ENCODE results near the gene RGL2. TPM values are rescaled to one million over a fixed set of nuclear protein-coding genes. Genes with fewer than 3 reads are reported as not detected.

The RGL2 gene
- total and polyA plus RNA-seq, 2 of the 13 experiments (the other 11 are each of a cell fraction or from before 2014, with no cell fraction given): 22.9 to 47.4 TPM

DNA sequence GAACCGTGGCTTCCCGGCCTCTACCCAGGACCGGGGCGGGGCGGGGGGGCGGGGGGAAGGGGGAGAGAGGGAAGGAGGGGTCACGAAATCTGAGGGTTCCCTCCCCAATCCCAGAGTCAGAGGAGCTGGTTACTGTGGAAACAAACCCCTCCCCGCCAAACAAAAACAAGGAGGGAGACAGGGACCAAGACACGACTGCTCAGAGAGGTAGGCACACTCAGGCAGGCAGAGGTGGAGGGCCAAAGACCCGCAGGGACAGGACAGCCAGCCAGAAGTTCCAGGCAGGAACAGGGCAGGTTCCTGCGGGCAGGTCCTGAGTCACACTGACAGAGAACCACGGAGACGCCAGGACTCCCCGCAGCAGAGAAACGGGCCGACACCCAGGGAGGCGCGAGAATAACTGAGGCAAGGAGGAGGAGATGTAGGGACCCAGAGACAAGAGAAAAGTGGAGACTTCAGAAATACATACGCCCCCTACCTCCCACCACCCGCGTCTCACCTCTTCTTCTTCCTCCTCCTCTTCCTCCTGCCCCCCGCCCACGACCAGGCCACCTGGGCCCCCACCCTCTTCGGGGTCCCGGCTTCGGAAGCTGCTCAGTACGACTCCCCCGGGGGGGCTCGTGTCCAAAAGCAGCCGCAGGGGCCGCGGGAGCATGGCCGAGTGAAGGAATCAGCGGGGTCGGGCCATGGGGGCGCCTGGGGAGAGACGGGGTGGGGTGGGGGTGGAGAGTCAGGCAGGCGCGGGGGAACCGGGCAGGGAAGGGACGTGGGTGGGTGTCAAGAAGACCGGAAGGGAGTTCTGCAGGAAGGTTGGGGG is 578 bp downstream of the RGL2 start:
- no peaks in the 10 kb centered on the region for H4K20me1 ChIP-seq (ENCODE audit: insufficient read depth, low read length)
- peak overlapping the region; percentile 92 for H3K4me2 ChIP-seq (ENCODE audit: low read depth, low read length)
- no peaks in the 10 kb centered on the region for H3K9me3 ChIP-seq (ENCODE audit: low read length)
- H2AFZ ChIP-seq (ENCODE audit: low read length): no peak overlapping the region
- in situ Hi-C loops (cut with HindIII; ENCODE audit: extremely low pct_ligation_motif_present, low pct_unique_long_range_greater_than_20kb) (loop anchor here (5.0 to 25.0 kb wide), 2 partner anchors 96 to 114 kb away; partner anchors contain the start of genes CUTA, HSD17B8, PHF1 and RXRB), intact Hi-C loops (cut with micrococcal nuclease; ENCODE audit: unreplicated experiment) (loop anchor here (1.0 kb wide), 1 partner anchor 9 kb away; the partner anchor contains the start of genes PFDN6 and WDR46)
- peak; percentile 56 for FAIRE-seq
- 2% methylated on average over 42 of the region's 42 CpGs for WGBS (ENCODE audit: low lambda C conversion rate)
- POLR2A ChIA-PET: interaction anchor here (1.1 to 4.1 kb wide), 16 partner anchors 9 to 326 kb away, joined by 3 to 57 read pairs (median 8); partner anchors contain the start of genes B3GALT4, HSD17B8, PFDN6 and RPS18
- CTCF ChIA-PET (ENCODE audit: low intra/inter-chr PET ratio, low total read pairs): interaction anchor here (1.2 to 3.3 kb wide), 3 partner anchors 9 to 93 kb away, joined by 3 to 52 read pairs (median 3); partner anchors contain the start of genes KIFC1, PFDN6 and WDR46
- ATAC-seq: peak; percentile 53
- peak; percentile 80 for DNase-seq (ENCODE audit: low spot score)
- H3K27ac ChIP-seq (ENCODE audit: extremely low read length, insufficient read depth, low read length): peak overlapping the region; percentile 93
- BruUV-seq (replicated peaks): no TSS peak
- peaks cover 27% of the 10 kb centered on the region for H3K4me1 ChIP-seq (ENCODE audit: insufficient read depth, low read length)
- peaks cover 5 to 10% of the 10 kb centered on the region in 2 experiments; a peak in 2 of 5 replicates for H3K36me3 ChIP-seq (replicated peaks in 1 of 2; ENCODE audit: control insufficient read depth in 1 of 2, insufficient read depth in 2 of 2, low read length in 2 of 2)
- H3K4me3 ChIP-seq (replicated peaks in 1 of 3; ENCODE audit: insufficient read depth in 1 of 3, low read depth in 2 of 3, low read length in 3 of 3): peak overlapping the region; percentile 75 to 88 (median 79)
- peak overlapping the region; percentile 92 for H3K9ac ChIP-seq (ENCODE audit: insufficient read depth, low read depth, low read length)
- H3K27me3 ChIP-seq (ENCODE audit: control insufficient read depth in 1 of 2, insufficient read depth in 2 of 2, low read length in 2 of 2): no peaks in the 10 kb centered on the region; a peak in 1 of 5 replicates
- H3K79me2 ChIP-seq (ENCODE audit: insufficient read depth, low read length): peaks cover 12% of the 10 kb centered on the region
- TF ChIP-seq SIX4 (CRISPR knock-in tag; IDR thresholded peaks at IDR 0.05) (no peak), MAX (IDR thresholded peaks at IDR 0.05) (no peak; the same call in 1 of the 2 replicates), AKAP8 (CRISPR knock-in tag; IDR thresholded peaks at IDR 0.05) (no peak), ZSCAN12 (CRISPR knock-in tag; IDR thresholded peaks at IDR 0.05) (no peak), NFE2L2 (IDR thresholded peaks at IDR 0.05; ENCODE audit: low read length) (no peak), BRCA1 (CRISPR knock-in tag; IDR thresholded peaks at IDR 0.05) (no peak), ZNF234 (CRISPR knock-in tag; conservative IDR thresholded peaks at IDR 0.05) (no peak), KLF9 (CRISPR knock-in tag; IDR thresholded peaks at IDR 0.05; ENCODE audit: low read depth) (no peak), MEIS2 (CRISPR knock-in tag; IDR thresholded peaks at IDR 0.05) (no peak), MED8 (CRISPR knock-in tag; IDR thresholded peaks at IDR 0.05; ENCODE audit: insufficient replicate concordance) (no peak), MEF2D (CRISPR knock-in tag; IDR thresholded peaks at IDR 0.05) (no peak)
- TF ChIP-seq, protein P1, sequence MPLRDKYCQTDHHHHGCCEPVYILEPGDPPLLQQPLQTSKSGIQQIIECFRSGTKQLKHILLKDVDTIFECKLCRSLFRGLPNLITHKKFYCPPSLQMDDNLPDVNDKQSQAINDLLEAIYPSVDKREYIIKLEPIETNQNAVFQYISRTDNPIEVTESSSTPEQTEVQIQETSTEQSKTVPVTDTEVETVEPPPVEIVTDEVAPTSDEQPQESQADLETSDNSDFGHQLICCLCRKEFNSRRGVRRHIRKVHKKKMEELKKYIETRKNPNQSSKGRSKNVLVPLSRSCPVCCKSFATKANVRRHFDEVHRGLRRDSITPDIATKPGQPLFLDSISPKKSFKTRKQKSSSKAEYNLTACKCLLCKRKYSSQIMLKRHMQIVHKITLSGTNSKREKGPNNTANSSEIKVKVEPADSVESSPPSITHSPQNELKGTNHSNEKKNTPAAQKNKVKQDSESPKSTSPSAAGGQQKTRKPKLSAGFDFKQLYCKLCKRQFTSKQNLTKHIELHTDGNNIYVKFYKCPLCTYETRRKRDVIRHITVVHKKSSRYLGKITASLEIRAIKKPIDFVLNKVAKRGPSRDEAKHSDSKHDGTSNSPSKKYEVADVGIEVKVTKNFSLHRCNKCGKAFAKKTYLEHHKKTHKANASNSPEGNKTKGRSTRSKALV (CRISPR knock-in tag; IDR thresholded peaks at IDR 0.05): no peak
- TF ChIP-seq, protein P2, sequence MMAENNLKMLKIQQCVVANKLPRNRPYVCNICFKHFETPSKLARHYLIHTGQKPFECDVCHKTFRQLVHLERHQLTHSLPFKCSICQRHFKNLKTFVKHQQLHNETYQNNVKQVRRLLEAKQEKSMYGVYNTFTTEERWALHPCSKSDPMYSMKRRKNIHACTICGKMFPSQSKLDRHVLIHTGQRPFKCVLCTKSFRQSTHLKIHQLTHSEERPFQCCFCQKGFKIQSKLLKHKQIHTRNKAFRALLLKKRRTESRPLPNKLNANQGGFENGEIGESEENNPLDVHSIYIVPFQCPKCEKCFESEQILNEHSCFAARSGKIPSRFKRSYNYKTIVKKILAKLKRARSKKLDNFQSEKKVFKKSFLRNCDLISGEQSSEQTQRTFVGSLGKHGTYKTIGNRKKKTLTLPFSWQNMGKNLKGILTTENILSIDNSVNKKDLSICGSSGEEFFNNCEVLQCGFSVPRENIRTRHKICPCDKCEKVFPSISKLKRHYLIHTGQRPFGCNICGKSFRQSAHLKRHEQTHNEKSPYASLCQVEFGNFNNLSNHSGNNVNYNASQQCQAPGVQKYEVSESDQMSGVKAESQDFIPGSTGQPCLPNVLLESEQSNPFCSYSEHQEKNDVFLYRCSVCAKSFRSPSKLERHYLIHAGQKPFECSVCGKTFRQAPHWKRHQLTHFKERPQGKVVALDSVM (CRISPR knock-in tag; IDR thresholded peaks at IDR 0.05): no peak
- TF ChIP-seq, protein P3, sequence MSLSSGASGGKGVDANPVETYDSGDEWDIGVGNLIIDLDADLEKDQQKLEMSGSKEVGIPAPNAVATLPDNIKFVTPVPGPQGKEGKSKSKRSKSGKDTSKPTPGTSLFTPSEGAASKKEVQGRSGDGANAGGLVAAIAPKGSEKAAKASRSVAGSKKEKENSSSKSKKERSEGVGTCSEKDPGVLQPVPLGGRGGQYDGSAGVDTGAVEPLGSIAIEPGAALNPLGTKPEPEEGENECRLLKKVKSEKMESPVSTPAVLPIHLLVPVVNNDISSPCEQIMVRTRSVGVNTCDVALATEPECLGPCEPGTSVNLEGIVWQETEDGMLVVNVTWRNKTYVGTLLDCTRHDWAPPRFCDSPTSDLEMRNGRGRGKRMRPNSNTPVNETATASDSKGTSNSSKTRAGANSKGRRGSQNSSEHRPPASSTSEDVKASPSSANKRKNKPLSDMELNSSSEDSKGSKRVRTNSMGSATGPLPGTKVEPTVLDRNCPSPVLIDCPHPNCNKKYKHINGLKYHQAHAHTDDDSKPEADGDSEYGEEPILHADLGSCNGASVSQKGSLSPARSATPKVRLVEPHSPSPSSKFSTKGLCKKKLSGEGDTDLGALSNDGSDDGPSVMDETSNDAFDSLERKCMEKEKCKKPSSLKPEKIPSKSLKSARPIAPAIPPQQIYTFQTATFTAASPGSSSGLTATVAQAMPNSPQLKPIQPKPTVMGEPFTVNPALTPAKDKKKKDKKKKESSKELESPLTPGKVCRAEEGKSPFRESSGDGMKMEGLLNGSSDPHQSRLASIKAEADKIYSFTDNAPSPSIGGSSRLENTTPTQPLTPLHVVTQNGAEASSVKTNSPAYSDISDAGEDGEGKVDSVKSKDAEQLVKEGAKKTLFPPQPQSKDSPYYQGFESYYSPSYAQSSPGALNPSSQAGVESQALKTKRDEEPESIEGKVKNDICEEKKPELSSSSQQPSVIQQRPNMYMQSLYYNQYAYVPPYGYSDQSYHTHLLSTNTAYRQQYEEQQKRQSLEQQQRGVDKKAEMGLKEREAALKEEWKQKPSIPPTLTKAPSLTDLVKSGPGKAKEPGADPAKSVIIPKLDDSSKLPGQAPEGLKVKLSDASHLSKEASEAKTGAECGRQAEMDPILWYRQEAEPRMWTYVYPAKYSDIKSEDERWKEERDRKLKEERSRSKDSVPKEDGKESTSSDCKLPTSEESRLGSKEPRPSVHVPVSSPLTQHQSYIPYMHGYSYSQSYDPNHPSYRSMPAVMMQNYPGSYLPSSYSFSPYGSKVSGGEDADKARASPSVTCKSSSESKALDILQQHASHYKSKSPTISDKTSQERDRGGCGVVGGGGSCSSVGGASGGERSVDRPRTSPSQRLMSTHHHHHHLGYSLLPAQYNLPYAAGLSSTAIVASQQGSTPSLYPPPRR (CRISPR knock-in tag; IDR thresholded peaks at IDR 0.05; ENCODE audit: borderline replicate concordance): no peak

Data from HepG2 (cell line).